ENCODE measurements around the gene HYCC2.
"Not testable (repeated sequence)": the region's sequence is repeated elsewhere in the genome, so short reads cannot be mapped to it uniquely, and the experiment has no call there.

Gene HYCC2

DNA sequence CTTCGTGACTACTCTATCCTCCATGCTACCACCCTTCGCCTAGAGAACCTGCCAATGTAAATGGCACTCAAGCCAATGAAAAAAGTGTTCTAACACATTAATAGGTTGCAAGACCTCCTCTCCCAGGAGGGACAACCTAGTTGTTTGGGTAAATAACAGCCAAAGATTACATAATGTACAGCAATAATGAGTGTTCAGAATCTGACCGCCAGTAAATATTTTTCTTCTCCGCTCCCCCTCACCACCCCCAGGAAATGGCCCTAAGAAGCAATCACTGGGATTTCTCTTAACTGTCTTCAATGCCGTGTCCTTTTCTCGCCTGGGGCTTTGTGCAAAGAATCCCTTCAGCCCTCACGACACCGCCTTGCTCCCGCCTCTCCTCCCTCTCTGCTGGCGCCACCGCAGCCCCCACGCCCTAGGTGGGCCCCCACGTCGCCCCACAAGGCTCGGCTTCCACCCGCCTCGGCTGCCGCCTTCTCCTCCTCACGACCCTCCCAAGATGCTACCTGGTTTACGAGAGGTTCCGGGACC is 458 bp downstream of the HYCC2 start:
- no peak for DNase-seq

DNA sequence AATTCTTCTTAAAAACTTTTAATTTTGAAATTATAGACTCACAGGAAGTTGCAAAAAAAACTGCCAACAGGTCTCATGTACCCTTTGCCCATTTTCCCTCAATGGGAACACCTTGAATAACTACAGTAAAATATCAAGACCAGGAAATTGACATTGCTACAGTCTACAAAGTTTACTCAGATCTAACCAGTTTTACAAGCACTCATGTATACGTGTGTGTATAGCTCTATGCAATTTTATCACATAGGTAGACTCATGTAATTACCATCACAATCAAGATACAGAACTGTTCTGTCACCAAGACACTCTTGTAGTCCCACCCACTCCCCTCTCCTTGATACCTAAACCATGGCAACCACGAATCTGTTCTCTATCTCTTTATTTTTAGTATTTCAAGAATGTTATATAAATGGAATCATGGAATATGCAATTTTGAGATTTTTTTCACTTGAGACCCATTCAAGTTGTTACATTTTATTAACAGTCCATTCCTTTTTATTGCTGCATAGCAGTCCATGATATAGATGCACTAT is 6.6 kb downstream of the HYCC2 start:
- no peak for DNase-seq

- DNase-seq, result not testable (repeated sequence)
Measured at GRCh38 chr2:201063516-201063915, 8.0 kb downstream of the HYCC2 start.

DNA sequence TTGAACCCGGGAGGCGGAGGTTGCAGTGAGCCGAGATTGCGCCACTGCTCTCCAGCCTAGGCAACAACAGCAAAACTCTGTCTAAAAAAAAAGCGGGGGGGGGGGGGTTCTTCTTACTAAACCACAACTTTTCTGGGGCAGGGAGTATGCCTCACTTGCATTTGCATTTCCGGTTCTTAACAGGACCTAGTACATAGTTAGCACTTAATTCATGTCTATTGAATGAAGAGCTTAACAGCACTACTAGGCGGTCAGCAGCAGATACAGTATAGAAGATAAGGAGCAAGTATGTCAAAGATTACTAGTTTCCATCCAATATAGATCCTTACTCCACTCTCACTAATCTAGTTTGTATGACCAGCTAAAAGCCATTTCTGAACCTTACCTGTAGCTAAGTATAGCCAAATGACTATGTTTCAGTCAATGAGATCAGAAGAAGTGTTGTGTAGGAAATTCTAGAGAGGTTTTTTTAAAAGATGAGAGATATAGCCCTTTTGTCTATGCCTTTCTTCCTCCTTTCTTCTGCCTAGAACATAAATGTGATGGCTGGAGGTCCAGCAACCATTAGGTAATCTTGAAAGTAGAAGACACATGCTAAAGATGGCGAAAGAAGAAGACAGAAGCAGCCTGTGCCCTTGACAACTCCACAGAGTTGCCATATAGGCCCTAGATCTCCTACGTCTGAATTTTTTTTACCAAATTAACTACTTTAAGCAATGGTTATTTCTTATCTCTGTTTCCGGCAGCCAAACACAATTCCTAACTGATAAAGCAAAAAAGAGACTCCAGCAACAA is 11.3 kb downstream of the HYCC2 start:
- no peak for DNase-seq

- no peak for DNase-seq
Measured at GRCh38 chr2:201058914-201059313, 12.6 kb downstream of the HYCC2 start.

DNA sequence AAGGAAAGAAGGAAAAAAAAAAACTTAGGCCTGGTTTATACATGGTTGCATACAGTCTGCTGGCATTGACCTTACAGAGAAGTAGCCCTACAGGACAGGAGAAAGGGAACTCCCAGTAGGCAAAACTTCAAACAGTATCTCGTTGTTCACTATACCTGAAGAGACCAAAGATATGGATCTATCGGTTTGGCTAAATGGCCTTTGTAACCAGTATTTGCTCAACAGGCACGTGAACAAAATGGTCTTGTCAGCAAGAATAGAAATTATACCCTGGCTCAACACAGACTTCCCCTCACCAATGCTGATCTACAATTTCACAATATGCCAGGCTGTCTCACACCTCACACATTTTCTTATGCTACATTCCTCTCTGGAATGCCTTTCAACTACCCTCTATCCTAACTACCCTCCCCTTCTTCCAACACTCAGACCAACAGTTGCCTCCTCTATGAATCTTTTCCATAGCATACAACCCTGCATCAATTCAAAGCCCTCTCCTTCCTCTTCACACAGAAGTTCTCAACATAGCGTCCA is 13.7 kb downstream of the HYCC2 start:
- no peak for DNase-seq

DNA sequence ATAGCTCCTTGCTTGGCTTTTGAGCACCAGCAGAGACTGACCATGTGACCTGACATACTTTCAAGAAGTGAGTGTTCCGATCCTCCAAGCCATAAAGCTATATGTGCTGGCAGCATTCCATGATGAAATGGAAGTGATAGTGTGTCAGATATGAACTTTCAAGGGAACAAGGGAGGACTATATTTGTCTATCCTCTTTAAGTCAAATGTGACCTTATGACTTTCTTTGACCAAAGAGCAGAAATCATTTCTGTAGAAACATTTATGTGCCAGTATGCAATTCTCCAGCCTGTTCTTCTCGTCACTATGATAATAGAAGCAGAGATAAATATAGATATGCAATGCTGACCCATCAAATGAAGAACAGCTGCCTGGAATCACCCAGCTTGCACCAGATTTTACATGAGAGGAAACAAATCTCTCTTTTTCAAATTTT is 14.4 kb downstream of the HYCC2 start:
- DNase-seq, result no peak

GRCh38 chr2:201049455-201049854 is 22.0 kb downstream of the HYCC2 start:
- DNase-seq, result no peak

GRCh38 chr2:201046881-201047280 is 24.6 kb downstream of the HYCC2 start:
- no peak for DNase-seq

- DNase-seq, result not testable (repeated sequence)
Measured at GRCh38 chr2:201043050-201043449, 28.4 kb downstream of the HYCC2 start.

DNA sequence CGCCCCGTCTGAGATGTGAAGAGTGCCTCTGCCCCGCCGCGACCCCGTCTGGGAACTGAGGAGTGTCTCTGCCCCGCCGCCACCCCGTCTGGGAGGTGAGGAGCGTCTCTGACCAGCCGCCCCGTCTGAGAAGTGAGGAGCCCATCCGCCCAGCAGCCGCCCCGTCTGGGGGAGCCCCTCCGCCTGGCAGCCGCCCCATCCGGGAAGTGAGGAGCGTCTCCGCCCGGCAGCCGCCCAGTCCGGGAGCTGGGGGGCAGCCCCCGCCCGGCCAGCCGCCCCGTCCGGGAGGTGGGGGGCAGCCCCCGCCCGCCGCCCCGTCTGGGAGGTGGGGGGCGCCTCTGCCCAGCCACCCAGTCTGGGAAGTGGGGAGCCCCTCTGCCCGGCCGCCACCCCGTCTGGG is 29.0 kb downstream of the HYCC2 start:
- DNase-seq, result not testable (repeated sequence)

DNA sequence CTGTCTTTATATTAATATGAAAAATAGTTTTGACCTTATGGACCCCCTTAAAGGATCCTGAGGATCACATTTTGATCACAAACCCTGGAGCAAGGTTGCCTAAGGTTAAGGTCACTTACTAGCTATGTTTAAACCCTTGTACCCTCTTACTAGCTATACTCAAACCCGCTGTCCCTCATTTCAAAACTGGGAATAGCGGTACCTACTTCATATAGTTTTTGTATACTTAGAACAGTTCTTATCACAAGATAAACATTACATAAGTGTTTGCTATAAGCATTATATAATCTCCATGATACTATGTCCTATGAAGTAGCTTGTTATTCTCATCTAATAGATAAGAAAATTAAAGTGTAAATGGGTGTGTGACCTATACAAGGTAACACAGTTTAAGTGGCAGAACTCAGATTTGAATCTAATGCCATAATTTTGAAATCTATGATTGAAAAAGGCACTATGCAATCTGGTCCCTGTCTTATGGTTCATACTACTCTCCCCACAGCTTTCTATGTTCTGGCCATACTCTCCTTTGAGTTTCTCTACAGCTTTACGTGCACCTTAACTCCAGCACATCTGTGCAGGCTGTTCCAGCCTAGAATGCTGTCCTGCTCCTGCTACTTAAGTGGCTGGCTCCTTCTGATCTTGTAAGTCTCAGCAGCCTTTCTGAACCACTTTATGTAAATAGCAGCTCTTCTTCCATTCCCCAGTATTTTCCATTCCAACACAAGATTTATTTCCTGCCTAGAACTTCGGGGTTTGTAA is 30.4 kb downstream of the HYCC2 start:
- DNase-seq, result no peak

DNA sequence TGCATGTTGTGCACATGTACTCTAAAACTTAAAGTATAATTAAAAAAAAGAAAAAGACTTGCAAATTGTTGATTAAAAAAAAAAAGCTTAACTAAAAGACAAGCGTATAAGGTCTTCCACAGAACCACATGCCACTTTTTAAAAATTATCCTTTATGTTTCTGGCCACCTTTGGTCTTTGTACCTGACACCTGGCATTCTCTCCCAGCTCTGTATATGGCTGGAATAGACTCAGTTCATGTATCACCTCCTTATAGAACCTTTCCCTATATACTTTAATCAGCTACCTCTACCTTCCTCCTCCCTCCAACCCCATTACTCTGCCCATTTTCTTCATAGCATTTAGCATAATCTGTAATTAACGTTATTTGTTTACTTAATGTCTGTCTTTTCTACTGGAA is 32.6 kb downstream of the HYCC2 start:
- DNase-seq, result no peak

- not testable (repeated sequence) for DNase-seq
Measured at GRCh38 chr2:201038361-201038760, 33.1 kb downstream of the HYCC2 start.

DNA sequence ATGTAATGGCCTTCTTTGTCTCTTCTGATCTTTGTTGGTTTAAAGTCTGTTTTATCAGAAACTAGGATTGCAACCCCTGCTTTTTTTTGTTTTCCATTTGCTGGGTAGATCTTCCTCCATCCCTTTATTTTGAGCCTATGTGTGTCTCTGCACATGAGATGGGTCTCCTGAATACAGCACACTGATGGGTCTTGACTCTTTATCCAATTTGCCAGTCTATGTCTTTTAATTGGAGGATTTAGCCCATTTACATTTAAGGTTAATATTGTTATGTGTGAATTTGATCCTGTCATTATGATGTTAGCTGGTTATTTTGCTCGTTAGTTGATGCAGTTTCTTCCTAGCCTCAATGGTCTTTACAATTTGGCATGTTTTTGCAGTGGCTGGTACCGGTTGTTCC is 37.1 kb downstream of the HYCC2 start:
- not testable (repeated sequence) for DNase-seq

DNA sequence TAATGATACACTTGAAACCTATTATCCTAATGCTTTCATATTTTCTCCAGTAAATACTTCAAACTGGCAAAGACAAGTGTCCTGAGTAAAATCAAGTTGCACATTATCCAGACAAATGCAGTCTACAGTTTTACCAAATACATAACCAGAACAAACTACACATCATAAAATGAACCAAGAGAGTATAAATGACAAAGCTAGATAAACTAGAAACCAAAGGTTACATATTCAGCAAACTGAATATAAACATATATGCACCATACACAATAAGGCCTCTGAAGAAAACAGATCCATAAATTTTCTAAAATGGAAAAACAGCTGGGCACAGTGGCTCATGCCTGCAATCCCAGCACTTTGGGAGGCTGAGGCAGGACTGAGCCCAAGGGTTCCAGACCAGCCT is 47.0 kb downstream of the HYCC2 start:
- DNase-seq, result no peak

DNA sequence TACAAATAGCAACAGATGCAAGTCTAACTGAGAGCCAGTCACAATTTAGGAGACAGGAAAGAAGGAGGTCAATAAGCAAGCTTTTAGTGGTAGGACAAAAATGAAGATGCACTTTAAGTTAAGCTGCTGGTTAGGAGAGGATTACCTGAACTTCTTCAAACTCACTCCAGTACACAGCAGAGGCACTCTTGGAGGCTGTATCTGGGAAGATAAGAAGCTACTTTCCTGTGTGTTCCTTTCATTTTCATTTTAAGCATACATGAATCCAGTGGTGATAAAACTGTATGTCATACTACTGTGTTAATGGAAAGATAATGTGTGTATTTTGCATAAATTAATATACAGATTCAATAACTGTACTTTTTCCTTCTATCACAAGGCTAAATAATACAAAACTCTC is 49.6 kb downstream of the HYCC2 start:
- DNase-seq, result no peak
